ENCODE measurements around the gene PLPP3. TPM values are rescaled to one million over a fixed set of nuclear protein-coding genes. Genes with fewer than 3 reads are reported as not detected.

PLPP3 gene
- total and polyA plus RNA-seq, 2 of the 8 experiments (the other 6 are each of a cell fraction or from before 2014, with no cell fraction given): 33.2 to 42.0 TPM

- no peak for TF ChIP-seq ATF3 (IDR thresholded peaks at IDR 0.05; ENCODE audit: insufficient read depth, low read depth, low read length)
Observed at GRCh38 chr1:56446531-56447098, 132.7 kb downstream of the PLPP3 start (continued).

All from H1 (cell line).